ENCODE results near the gene MACROD2.
"Not testable (repeated sequence)": the region's sequence is repeated elsewhere in the genome, so short reads cannot be mapped to it uniquely, and the experiment has no call there.

The MACROD2 gene

GRCh38 chr20:14270751-14271150 is 275.4 kb downstream of the MACROD2 start:
- DNase-seq (ENCODE audit: low spot score), result not testable (repeated sequence)

GRCh38 chr20:14282140-14282539 is 286.8 kb downstream of the MACROD2 start:
- no peak for DNase-seq (ENCODE audit: low spot score)

- DNase-seq (ENCODE audit: low spot score), result no peak
Measured at GRCh38 chr20:14284443-14284842, 289.1 kb downstream of the MACROD2 start.

GRCh38 chr20:14288341-14289330 is 293.3 kb downstream of the MACROD2 start:
- peak; percentile 86 for DNase-seq (ENCODE audit: low spot score)

GRCh38 chr20:14291502-14291901 is 296.2 kb downstream of the MACROD2 start:
- no peak for DNase-seq (ENCODE audit: low spot score)

GRCh38 chr20:14295238-14295637 is 299.9 kb downstream of the MACROD2 start:
- DNase-seq (ENCODE audit: low spot score), result no peak

GRCh38 chr20:14295770-14296309 is 300.5 kb downstream of the MACROD2 start:
- DNase-seq (ENCODE audit: low spot score), result no peak

- no peak for DNase-seq (ENCODE audit: low spot score)
Measured at GRCh38 chr20:14299831-14300230, 304.5 kb downstream of the MACROD2 start.

- no peak for DNase-seq (ENCODE audit: low spot score)
Measured at GRCh38 chr20:14303106-14303505, 307.8 kb downstream of the MACROD2 start.

- DNase-seq (ENCODE audit: low spot score), result no peak
Measured at GRCh38 chr20:14303651-14304050, 308.3 kb downstream of the MACROD2 start.

- DNase-seq (ENCODE audit: low spot score), result no peak
Measured at GRCh38 chr20:14304472-14304871, 309.2 kb downstream of the MACROD2 start.

- no peak for DNase-seq (ENCODE audit: low spot score)
Measured at GRCh38 chr20:14307956-14308355, 312.6 kb downstream of the MACROD2 start.

- no peak for DNase-seq (ENCODE audit: low spot score)
Measured at GRCh38 chr20:14310977-14311627, 315.8 kb downstream of the MACROD2 start.

- no peak for DNase-seq (ENCODE audit: low spot score)
Measured at GRCh38 chr20:14312001-14312400, 316.7 kb downstream of the MACROD2 start.

GRCh38 chr20:14313341-14314020 is 318.2 kb downstream of the MACROD2 start:
- DNase-seq (ENCODE audit: low spot score), result no peak

GRCh38 chr20:14319704-14320103 is 324.4 kb downstream of the MACROD2 start:
- DNase-seq (ENCODE audit: low spot score), result no peak

- DNase-seq (ENCODE audit: low spot score), result no peak
Measured at GRCh38 chr20:14331646-14332045, 336.3 kb downstream of the MACROD2 start.

GRCh38 chr20:14332866-14333265 is 337.6 kb downstream of the MACROD2 start:
- no peak for DNase-seq (ENCODE audit: low spot score)

GRCh38 chr20:14333721-14334120 is 338.4 kb downstream of the MACROD2 start:
- peak; percentile 29 for DNase-seq (ENCODE audit: low spot score)

- peak; percentile 74 for DNase-seq (ENCODE audit: low spot score)
Measured at GRCh38 chr20:14334306-14334930, 339.1 kb downstream of the MACROD2 start.

GRCh38 chr20:14335052-14335451 is 339.7 kb downstream of the MACROD2 start:
- DNase-seq (ENCODE audit: low spot score), result no peak

GRCh38 chr20:14336686-14337085 is 341.4 kb downstream of the MACROD2 start:
- DNase-seq (ENCODE audit: low spot score), result no peak
